ENCODE measurements around the gene WDFY4.

Gene WDFY4

GRCh38 chr10:48923748-48924147 is 239.1 kb downstream of the WDFY4 start:
- no peak overlapping the region for H3K4me3 ChIP-seq (ENCODE audit: low read depth, low read length)
- TF ChIP-seq CTCF (IDR thresholded peaks at IDR 0.05; ENCODE audit: borderline replicate concordance, insufficient read depth, low read depth, low read length), result no peak

- TF ChIP-seq CTCF (IDR thresholded peaks at IDR 0.05; ENCODE audit: borderline replicate concordance, insufficient read depth, low read depth, low read length), result no peak
Measured at GRCh38 chr10:48924988-48925387, 240.3 kb downstream of the WDFY4 start.

GRCh38 chr10:48926255-48926654 is 241.6 kb downstream of the WDFY4 start:
- no peak for TF ChIP-seq CTCF (IDR thresholded peaks at IDR 0.05; ENCODE audit: borderline replicate concordance, insufficient read depth, low read depth, low read length)
- no peak overlapping the region for H3K4me3 ChIP-seq (ENCODE audit: low read depth, low read length)

More at GRCh38 chr10:48924988-48925387, 240.3 kb downstream of the WDFY4 start:
- no peak overlapping the region for H3K4me3 ChIP-seq (ENCODE audit: low read depth, low read length)

GRCh38 chr10:48926764-48927540 is 242.3 kb downstream of the WDFY4 start:
- TF ChIP-seq CTCF (IDR thresholded peaks at IDR 0.05; ENCODE audit: borderline replicate concordance, insufficient read depth, low read depth, low read length), result no peak
- no peak overlapping the region for H3K4me3 ChIP-seq (ENCODE audit: low read depth, low read length)

GRCh38 chr10:48929413-48929990 is 244.8 kb downstream of the WDFY4 start:
- no peak for TF ChIP-seq CTCF (IDR thresholded peaks at IDR 0.05; ENCODE audit: borderline replicate concordance, insufficient read depth, low read depth, low read length)
- no peak overlapping the region for H3K4me3 ChIP-seq (ENCODE audit: low read depth, low read length)

GRCh38 chr10:48931188-48931587 is 246.5 kb downstream of the WDFY4 start:
- no peak overlapping the region for H3K4me3 ChIP-seq (ENCODE audit: low read depth, low read length)
- TF ChIP-seq CTCF (IDR thresholded peaks at IDR 0.05; ENCODE audit: borderline replicate concordance, insufficient read depth, low read depth, low read length), result no peak

Measured in GM12875 (cell line).